ENCODE results near the gene FAM124B.

- TF ChIP-seq CTCF (IDR thresholded peaks at IDR 0.05; ENCODE audit: poor library complexity): no peak
- TF ChIP-seq EZH2 (IDR thresholded peaks at IDR 0.05; ENCODE audit: borderline replicate concordance): no peak
- TF ChIP-seq EZH2phosphoT487 (IDR thresholded peaks at IDR 0.05; ENCODE audit: low read depth, severe bottlenecking, unreplicated experiment): no peak
These were observed 27.5 kb upstream of the FAM124B start for GRCh38 chr2:224429441-224429810.
